ENCODE results near the gene HPS4. TPM values are rescaled to one million over a fixed set of nuclear protein-coding genes. Genes with fewer than 3 reads are reported as not detected.
"Not testable (repeated sequence)": the region's sequence is repeated elsewhere in the genome, so short reads cannot be mapped to it uniquely, and the experiment has no call there.

Gene HPS4
- total RNA-seq, 2 experiments from 2014 or later, result 61.6 to 67.0 TPM

- POLR2A ChIA-PET, result interaction anchor here (1.4 kb wide), 1 partner anchor 73 kb away, joined by 4 read pairs; the partner anchor contains the start of genes HPS4 and SRRD
- ATAC-seq (ENCODE audit: poor library complexity) (no peak), DNase-seq (no peak)
- no peak overlapping the region for H3K4me3 ChIP-seq (ENCODE audit: low read length)
- TF ChIP-seq CTCF (IDR thresholded peaks at IDR 0.05), result no peak
- H3K4me1 ChIP-seq (ENCODE audit: insufficient read depth, low read length), result no peaks in the 10 kb centered on the region
- H3K9me3 ChIP-seq (ENCODE audit: control insufficient read depth in 1 of 2, insufficient read depth in 1 of 2, low read length in 2 of 2), result no peaks in the 10 kb centered on the region
- no peak overlapping the region for H3K27ac ChIP-seq (ENCODE audit: low read depth in 1 of 2, low read length in 2 of 2)
- Mint-ChIP-seq H3K36me3 (ENCODE audit: low read depth) (no peaks in the 10 kb centered on the region), H3K27ac (no peak overlapping the region), H3K4me1 (ENCODE audit: low read depth) (no peaks in the 10 kb centered on the region), H3K27me3 (peaks cover 17% of the 10 kb centered on the region), H3K4me3 (no peak overlapping the region), H3K9me3 (no peaks in the 10 kb centered on the region)
- no peaks in the 10 kb centered on the region for H3K36me3 ChIP-seq (ENCODE audit: insufficient read depth, low read length)
- peaks cover 0 to 6% of the 10 kb centered on the region in 2 experiments for H3K27me3 ChIP-seq (ENCODE audit: control insufficient read depth in 1 of 2, insufficient read depth in 2 of 2, low read length in 2 of 2)
- CTCF ChIA-PET, result interaction anchor here (1.0 kb wide), 1 partner anchor 10 kb away, joined by 3 read pairs; no protein-coding TSS in a partner anchor
- intact Hi-C loops (cut with DNase I, micrococcal nuclease), result no loop called here
These were observed 73.2 kb downstream of the HPS4 start for GRCh38 chr22:26410386-26410785.

DNA sequence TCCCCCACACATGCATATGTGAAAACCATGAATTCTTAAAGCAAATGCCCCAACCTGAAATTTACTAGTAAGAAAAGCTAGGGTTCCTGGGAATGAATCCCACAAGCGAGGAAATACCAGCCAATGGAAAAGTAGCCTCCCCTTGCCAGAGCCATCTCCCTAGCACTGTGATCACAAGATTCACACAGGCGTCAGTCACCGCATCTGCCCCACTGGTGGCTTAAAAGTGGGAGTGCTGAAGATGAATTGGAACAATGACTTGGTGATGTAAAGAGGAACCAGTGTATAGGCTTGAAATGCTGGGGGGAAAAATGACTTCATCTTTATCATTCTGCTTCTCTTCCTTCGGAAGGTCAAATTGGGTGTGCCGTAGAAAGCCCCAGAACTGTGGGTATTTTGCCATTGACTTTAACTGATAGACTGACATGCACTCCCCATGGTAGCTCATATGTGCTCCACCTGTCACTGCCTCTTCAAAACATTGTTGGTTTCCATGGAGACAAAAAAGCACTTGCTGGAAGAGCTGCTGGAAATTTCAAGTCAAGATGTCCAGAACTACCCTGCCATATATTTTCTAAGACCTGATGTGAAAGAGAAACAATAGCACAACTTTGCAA is 73.8 kb downstream of the HPS4 start:
- CTCF ChIA-PET, result interaction anchor here (1.0 kb wide), 1 partner anchor 10 kb away, joined by 3 read pairs; no protein-coding TSS in a partner anchor

DNA sequence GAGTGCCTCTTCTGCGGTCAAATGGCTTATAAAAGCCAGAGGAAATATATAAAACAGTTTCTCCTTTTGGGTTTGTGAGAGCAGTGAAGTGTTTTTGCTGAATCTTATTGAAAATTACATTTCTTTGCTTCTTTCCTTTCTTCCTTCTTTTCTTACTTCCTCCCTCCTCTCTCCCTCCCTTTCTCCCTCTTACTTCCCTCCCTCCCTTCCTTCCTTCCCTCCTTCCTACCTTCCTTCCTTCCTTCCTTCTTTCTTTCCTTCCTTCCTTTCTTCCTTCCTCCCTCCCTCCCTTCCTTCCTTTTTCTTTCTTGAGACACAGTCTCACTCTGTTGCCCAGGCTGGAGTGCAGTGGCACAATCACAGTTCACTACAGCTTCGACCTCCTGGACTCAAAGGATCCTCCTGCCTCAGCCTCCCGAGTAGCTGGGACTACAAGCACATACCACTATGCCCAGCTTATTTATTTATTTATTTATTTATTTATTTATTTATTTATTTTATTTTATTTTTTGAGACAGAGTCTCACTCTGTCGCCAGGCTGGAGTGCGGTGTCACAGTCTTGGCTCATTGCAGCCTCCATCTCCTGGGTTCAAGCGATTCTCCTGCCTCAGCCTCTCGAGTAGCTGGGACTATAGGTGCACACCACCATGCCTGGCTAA is 74.9 kb downstream of the HPS4 start:
- POLR2A ChIA-PET; H3K9me3 ChIP-seq (ENCODE audit: control insufficient read depth in 1 of 2, insufficient read depth in 1 of 2, low read length in 2 of 2); intact Hi-C loops (cut with DNase I, micrococcal nuclease); CTCF ChIA-PET; ATAC-seq (ENCODE audit: poor library complexity); H3K27ac ChIP-seq (ENCODE audit: low read depth in 1 of 2, low read length in 2 of 2); H3K4me3 Mint-ChIP-seq; H3K27me3 ChIP-seq (ENCODE audit: control insufficient read depth in 1 of 2, insufficient read depth in 2 of 2, low read length in 2 of 2); H3K27ac Mint-ChIP-seq; H3K36me3 Mint-ChIP-seq (ENCODE audit: low read depth); H3K36me3 ChIP-seq (ENCODE audit: insufficient read depth, low read length); H3K9me3 Mint-ChIP-seq; H3K4me1 Mint-ChIP-seq (ENCODE audit: low read depth); H3K4me1 ChIP-seq (ENCODE audit: insufficient read depth, low read length); H3K4me3 ChIP-seq (ENCODE audit: low read length); DNase-seq: not testable (repeated sequence)
- peaks cover 20% of the 10 kb centered on the region for H3K27me3 Mint-ChIP-seq

More for the DNA sequence above, 73.8 kb downstream of the HPS4 start:
- no peak for TF ChIP-seq CTCF (IDR thresholded peaks at IDR 0.05)
- Mint-ChIP-seq H3K27ac (no peak overlapping the region), H3K27me3 (peaks cover 17% of the 10 kb centered on the region), H3K9me3 (no peaks in the 10 kb centered on the region), H3K36me3 (ENCODE audit: low read depth) (no peaks in the 10 kb centered on the region), H3K4me1 (ENCODE audit: low read depth) (no peaks in the 10 kb centered on the region), H3K4me3 (no peak overlapping the region)
- H3K36me3 ChIP-seq (ENCODE audit: insufficient read depth, low read length), result no peaks in the 10 kb centered on the region
- no peaks in the 10 kb centered on the region for H3K4me1 ChIP-seq (ENCODE audit: insufficient read depth, low read length)
- ATAC-seq (ENCODE audit: poor library complexity) (no peak), DNase-seq (no peak)
- H3K4me3 ChIP-seq (ENCODE audit: low read length), result no peak overlapping the region
- H3K27ac ChIP-seq (ENCODE audit: low read depth in 1 of 2, low read length in 2 of 2), result no peak overlapping the region
- intact Hi-C loops (cut with DNase I, micrococcal nuclease), result no loop called here
- H3K27me3 ChIP-seq (ENCODE audit: control insufficient read depth in 1 of 2, insufficient read depth in 2 of 2, low read length in 2 of 2), result peaks cover 3 to 6% of the 10 kb centered on the region in 2 experiments
- POLR2A ChIA-PET, result no interaction called here
- H3K9me3 ChIP-seq (ENCODE audit: control insufficient read depth in 1 of 2, insufficient read depth in 1 of 2, low read length in 2 of 2), result no peaks in the 10 kb centered on the region

Measured in CD4-positive, alpha-beta T cell (primary cell).